Spleen (tissue), 11 donors: ENCODE measurements around the gene SSBP3. TPM values are rescaled to one million over a fixed set of nuclear protein-coding genes. Genes with fewer than 3 reads are reported as not detected.
A peak's percentile ranks its signal among the peaks of the same experiment; 100 is the strongest.

ENCODE experiments used
- DNase-seq: peaks from one replicate; pipeline ENCODE4 v3.0.0-alpha.2; 2020
- H3K27ac ChIP-seq, 8 donors: fragments of 200-600 bp; sonication (generic) in 7 of 8; 1 replicate in 4 of 8; 2 replicates in 4 of 8; pipeline versions ENCODE4 v1.5.0 to v1.8.0; 2016 to 2021; ENCODE audit warnings: inconsistent platforms in 4 of 8, mild to moderate bottlenecking in 4 of 8, moderate library complexity in 1 of 8
- H3K27me3 ChIP-seq, 7 donors: fragments of 200-600 bp; sonication (generic) in 6 of 7; replicated peaks in 1 of 7; 1 replicate in 4 of 7; 2 replicates in 3 of 7; pipeline versions ENCODE4 v1.5.0 to v1.8.0; 2016 to 2021; ENCODE audit warnings: inconsistent platforms in 3 of 7, mild to moderate bottlenecking in 1 of 7
- H3K36me3 ChIP-seq, 6 donors: fragments of 200-600 bp; sonication (generic) in 5 of 6; 1 replicate in 4 of 6; 2 replicates in 2 of 6; pipeline versions ENCODE4 v1.5.0 to v1.8.0; 2016 to 2021; ENCODE audit warnings: inconsistent platforms in 2 of 6
- H3K4me1 ChIP-seq, 6 donors: fragments of 200-600 bp; sonication (generic) in 5 of 6; 1 replicate in 3 of 6; 2 replicates in 3 of 6; pipeline versions ENCODE4 v1.5.0 to v1.8.0; 2016 to 2021; ENCODE audit warnings: inconsistent platforms in 3 of 6
- H3K4me3 ChIP-seq, 8 donors: fragments of 200-600 bp; sonication (generic) in 7 of 8; 1 replicate in 4 of 8; 2 replicates in 4 of 8; pipeline versions ENCODE4 v1.5.0 to v1.8.0; 2016 to 2021; ENCODE audit warnings: inconsistent platforms in 4 of 8, mild to moderate bottlenecking in 4 of 8, moderate library complexity in 2 of 8
- H3K9me3 ChIP-seq, 8 donors: fragments of 200-600 bp; sonication (generic) in 7 of 8; 1 replicate in 4 of 8; 2 replicates in 4 of 8; pipeline versions ENCODE4 v1.5.0 to v1.8.0; 2016 to 2021; ENCODE audit warnings: inconsistent platforms in 4 of 8
- POLR2A ChIP-seq, 3 donors: fragments of 450-650 bp; IDR thresholded peaks; one replicate each; pipeline ENCODE4 v1.5.1; 2017; ENCODE audit warnings: antibody characterized with exemption in 3 of 3, mild to moderate bottlenecking in 1 of 3
- POLR2AphosphoS5 ChIP-seq, 3 donors: sonication (generic); formaldehyde crosslinking; IDR thresholded peaks; one replicate each; pipeline ENCODE4 v1.5.1; 2017; ENCODE audit warnings: antibody characterized with exemption in 3 of 3
- WGBS, 5 donors: extraction: QIAGEN DNeasy Blood & Tissue Kit in 3 of 5; methylation state at CpG; one replicate each; pipeline versions ENCODE4 v1.1.5 to v1.1.7; 2013 to 2018; 5-methylcytosine and 5-hydroxymethylcytosine counted together
- intact Hi-C: fragments of 100-400 bp; cut with DNase I; formaldehyde crosslinking; loops from one replicate; pipeline ENCODE4 v1.15.0; 2023; ENCODE audit warnings: low total_unique reads
- polyA plus RNA-seq, 3 donors: library from polyadenylated mRNA; stranded (reverse); fragments of 200-250 nt; gene quantifications; one replicate each; pipeline ENCODE4 v1.2.1, GENCODE V29; 2013
- total RNA-seq, 7 donors: library from RNA; depleted of rRNA in 3 of 7; stranded (reverse); fragments of >200 nt in 3 of 7; fragmentation: NEBNext Ultra II Directional in 4 of 7; extraction: Animal tissue kit (Norgen Biotek cat#: 25700) in 4 of 7; gene quantifications; one replicate each; pipeline versions ENCODE4 v1.1.0 to v1.2.1, GENCODE V29; 2016 to 2021
- TF ChIP-seq, protein P1 (sequence below), 11 experiments: fragments of 200-600 bp in 7 of 11; fragments of 450-650 bp in 4 of 11; sonication (generic) in 4 of 11; IDR thresholded peaks in 8 of 11; conservative IDR thresholded peaks in 3 of 11; 1 replicate in 7 of 11; 2 replicates in 4 of 11; pipeline versions ENCODE4 v1.4.0 to v1.8.0; 2016 to 2021; ENCODE audit warnings: antibody characterized with exemption in 11 of 11, inconsistent platforms in 4 of 11, mild to moderate bottlenecking in 1 of 11
- donor health status: healthy with polysubstance abuse.
- donor health status: DM: no; HTN: no; CAD: no; lungs with moderate emphysema.
- donor health status: DM: no; HTN: no; CAD: no.
- donor health status: Bipolar disorder and iron deficiency.
- donor health status: healthy.
- donor health status: DM: no; HTN: no; CAD: no.
- donor health status: DM: yes; HTN: yes; CAD: no.

Gene SSBP3
- total and polyA plus RNA-seq, 10 donors, result 14.4 to 73.5 (median 26.3) TPM

DNA sequence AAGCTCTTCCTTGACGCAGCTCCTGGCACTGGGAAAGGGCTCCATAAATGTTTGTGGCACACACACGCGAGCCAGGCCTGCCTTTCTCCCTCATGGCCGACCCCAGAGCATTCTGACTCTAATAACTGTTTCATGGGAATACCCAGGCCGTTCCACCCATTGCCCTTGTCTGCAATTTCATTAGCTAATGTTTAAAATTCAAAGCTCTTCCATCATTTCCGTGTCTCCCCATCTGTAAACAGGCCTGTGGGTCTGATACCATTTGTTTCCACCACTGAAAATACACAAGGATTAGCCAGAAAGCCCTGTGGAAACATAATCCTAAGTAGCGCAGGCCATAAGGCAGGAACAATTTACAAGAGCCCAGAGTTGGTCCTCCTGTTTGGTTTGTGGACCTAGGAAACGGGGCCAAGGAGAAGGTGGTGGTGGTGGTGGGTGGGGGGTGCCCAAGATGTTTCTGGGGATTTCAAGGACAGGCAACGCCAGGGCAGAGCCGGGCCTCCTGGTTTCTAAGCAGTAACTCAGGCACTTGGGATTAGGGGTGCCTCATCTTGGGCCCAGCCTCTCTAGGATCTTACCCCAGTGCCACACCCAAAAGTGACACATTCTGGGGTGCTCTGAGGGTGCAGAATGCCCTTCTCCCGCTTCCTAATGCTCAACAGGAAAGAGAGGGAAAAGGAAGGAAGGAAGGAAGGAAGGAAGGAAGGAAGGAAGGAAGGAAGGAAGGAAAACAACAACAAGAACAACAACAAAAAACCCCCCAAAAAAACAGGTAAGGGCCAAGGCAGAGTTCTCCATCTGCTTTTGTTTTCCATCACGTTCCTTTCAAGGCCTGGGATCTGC lies 79.4 kb downstream of the SSBP3 start:
- no peaks in the 10 kb centered on the region for H3K27me3 ChIP-seq
- no peak for DNase-seq
- intact Hi-C loops, result no loop called here
- TF ChIP-seq POLR2AphosphoS5 (IDR thresholded peaks at IDR 0.05), result no peak
- TF ChIP-seq, protein P1, sequence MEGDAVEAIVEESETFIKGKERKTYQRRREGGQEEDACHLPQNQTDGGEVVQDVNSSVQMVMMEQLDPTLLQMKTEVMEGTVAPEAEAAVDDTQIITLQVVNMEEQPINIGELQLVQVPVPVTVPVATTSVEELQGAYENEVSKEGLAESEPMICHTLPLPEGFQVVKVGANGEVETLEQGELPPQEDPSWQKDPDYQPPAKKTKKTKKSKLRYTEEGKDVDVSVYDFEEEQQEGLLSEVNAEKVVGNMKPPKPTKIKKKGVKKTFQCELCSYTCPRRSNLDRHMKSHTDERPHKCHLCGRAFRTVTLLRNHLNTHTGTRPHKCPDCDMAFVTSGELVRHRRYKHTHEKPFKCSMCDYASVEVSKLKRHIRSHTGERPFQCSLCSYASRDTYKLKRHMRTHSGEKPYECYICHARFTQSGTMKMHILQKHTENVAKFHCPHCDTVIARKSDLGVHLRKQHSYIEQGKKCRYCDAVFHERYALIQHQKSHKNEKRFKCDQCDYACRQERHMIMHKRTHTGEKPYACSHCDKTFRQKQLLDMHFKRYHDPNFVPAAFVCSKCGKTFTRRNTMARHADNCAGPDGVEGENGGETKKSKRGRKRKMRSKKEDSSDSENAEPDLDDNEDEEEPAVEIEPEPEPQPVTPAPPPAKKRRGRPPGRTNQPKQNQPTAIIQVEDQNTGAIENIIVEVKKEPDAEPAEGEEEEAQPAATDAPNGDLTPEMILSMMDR (IDR thresholded peaks at IDR 0.05 in 8 of 11, conservative IDR thresholded peaks at IDR 0.05 in 3 of 11), result no peak
- no peak for TF ChIP-seq POLR2A (IDR thresholded peaks at IDR 0.05)
- H3K27ac ChIP-seq, result peak overlapping the region in 4 of 8 donors; percentile 12 to 65 (median 44)
- no peaks in the 10 kb centered on the region for H3K9me3 ChIP-seq
- no peak overlapping the region for H3K4me3 ChIP-seq
- no peaks in the 10 kb centered on the region for H3K36me3 ChIP-seq
- 73 to 83% (median 76%) methylated on average over 12 of the region's 12 CpGs for WGBS, 5 donors
- peaks cover 16 to 100% (median 54%) of the 10 kb centered on the region in 6 donors for H3K4me1 ChIP-seq

DNA sequence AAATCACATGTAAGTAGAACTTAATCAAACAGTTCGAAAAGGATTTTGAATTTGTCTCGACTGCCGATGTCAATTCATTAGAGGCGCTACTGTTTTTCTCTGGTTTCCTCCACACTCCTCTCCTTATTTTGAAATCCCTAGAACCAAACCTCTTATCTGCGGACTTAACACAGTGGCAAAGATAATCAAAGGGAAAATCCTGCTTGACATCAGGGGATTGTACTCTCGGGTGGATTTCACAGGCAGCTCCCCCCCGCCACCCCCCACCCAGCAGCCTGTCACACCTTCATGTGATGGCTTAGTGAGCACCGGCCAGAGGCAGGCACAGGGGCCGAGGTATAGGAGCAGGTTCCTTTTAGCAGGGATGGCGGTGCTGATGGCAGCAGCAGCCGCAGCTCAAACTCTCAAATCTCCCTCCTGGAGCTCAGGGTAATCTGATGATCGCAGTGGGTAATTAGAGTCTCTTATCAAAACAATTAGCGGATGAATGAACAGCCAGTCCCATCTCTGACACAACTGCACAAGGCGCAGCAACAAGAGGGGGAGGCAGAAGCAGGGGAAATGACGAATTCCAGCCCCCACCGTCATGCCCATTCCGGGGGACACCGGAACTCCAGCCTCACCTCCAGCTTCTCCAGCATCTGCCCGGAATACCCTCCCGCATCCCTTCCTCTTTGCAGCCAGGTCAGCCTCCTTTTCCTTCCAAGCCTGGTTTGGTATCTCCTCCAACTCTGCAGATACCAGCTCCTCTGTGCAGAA lies 80.3 kb downstream of the SSBP3 start:
- no peaks in the 10 kb centered on the region for H3K9me3 ChIP-seq
- 84 to 89% (median 87%) methylated on average over 18 to 20 of the region's 20 CpGs for WGBS, 5 donors
- H3K4me3 ChIP-seq, result no peak overlapping the region
- peaks cover 9 to 94% (median 51%) of the 10 kb centered on the region in 6 donors for H3K4me1 ChIP-seq
- H3K36me3 ChIP-seq, result no peaks in the 10 kb centered on the region
- intact Hi-C loops, result no loop called here
- no peaks in the 10 kb centered on the region for H3K27me3 ChIP-seq
- no peak for TF ChIP-seq POLR2A (IDR thresholded peaks at IDR 0.05)
- TF ChIP-seq, protein P1 (IDR thresholded peaks at IDR 0.05 in 8 of 11, conservative IDR thresholded peaks at IDR 0.05 in 3 of 11), result no peak
- TF ChIP-seq POLR2AphosphoS5 (IDR thresholded peaks at IDR 0.05), result no peak
- peak overlapping the region in 4 of 8 donors; percentile 12 to 65 (median 44) for H3K27ac ChIP-seq
- no peak for DNase-seq

DNA sequence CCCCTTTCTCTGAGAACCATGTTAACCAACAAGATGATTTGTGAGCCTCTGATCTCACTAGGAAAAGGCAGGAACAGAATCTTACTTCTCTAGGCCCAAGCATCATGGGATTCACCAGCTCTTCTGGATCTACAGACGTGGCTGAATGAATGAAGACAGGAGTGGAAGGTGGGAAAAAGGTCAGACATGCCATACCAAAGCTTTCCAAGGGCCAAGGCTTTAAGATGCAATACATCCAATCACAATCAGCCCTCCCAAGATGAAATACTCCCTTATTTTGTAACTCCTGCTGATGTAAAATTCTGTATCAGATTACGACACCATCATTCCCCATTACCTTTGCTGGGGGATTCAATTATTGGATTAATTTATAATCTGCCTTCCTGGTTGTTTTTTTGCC lies 80.9 kb downstream of the SSBP3 start:
- 82 to 98% (median 90%) methylated on average over 2 of the region's 2 CpGs for WGBS, 5 donors
- intact Hi-C loops, result no loop called here
- no peaks in the 10 kb centered on the region for H3K36me3 ChIP-seq
- no peaks in the 10 kb centered on the region for H3K9me3 ChIP-seq
- H3K4me1 ChIP-seq, result peaks cover 8 to 88% (median 50%) of the 10 kb centered on the region in 6 donors
- H3K4me3 ChIP-seq, result no peak overlapping the region
- no peak for DNase-seq
- no peaks in the 10 kb centered on the region for H3K27me3 ChIP-seq
- peak overlapping the region in 5 of 8 donors; percentile 53 to 65 (median 60) for H3K27ac ChIP-seq
- no peak for TF ChIP-seq POLR2A (IDR thresholded peaks at IDR 0.05)
- TF ChIP-seq POLR2AphosphoS5 (IDR thresholded peaks at IDR 0.05), result no peak
- TF ChIP-seq, protein P1 (IDR thresholded peaks at IDR 0.05 in 8 of 11, conservative IDR thresholded peaks at IDR 0.05 in 3 of 11), result no peak
